ENCODE results near the gene LRIT3. TPM values are rescaled to one million over a fixed set of nuclear protein-coding genes. Genes with fewer than 3 reads are reported as not detected.

LRIT3 gene
- total RNA-seq, 1 donor from 2014 or later, result 0.07 TPM

GRCh38 chr4:109826719-109827118, 21.2 kb upstream of the LRIT3 start:
- no peak for DNase-seq (ENCODE audit: low spot score)

GRCh38 chr4:109827672-109828071, 20.2 kb upstream of the LRIT3 start, which contains the start of gene RRH:
Gene RRH (plus strand): TSS chr4:109827972. CDS start chr4:109828028, 56 bp downstream.
- Mint-ChIP-seq H3K4me1 (ENCODE audit: low read depth) (no peaks in the 10 kb centered on the region), H3K27me3 (ENCODE audit: low read depth) (no peaks in the 10 kb centered on the region), H3K27ac (ENCODE audit: unreplicated experiment) (no peak within 1 kb of the TSS), H3K9me3 (ENCODE audit: low read depth) (no peaks in the 10 kb centered on the region), H3K36me3 (ENCODE audit: low read depth) (peaks cover 5% of the 10 kb centered on the region), H3K4me3 (ENCODE audit: unreplicated experiment) (no peak within 1 kb of the TSS)
- no peak for DNase-seq (ENCODE audit: low spot score)
- no peak for TF ChIP-seq CTCF (IDR thresholded peaks at IDR 0.05)

More at GRCh38 chr4:109826719-109827118, 21.2 kb upstream of the LRIT3 start:
- Mint-ChIP-seq H3K9me3 (ENCODE audit: low read depth) (no peaks in the 10 kb centered on the region), H3K4me1 (ENCODE audit: low read depth) (no peaks in the 10 kb centered on the region), H3K4me3 (ENCODE audit: unreplicated experiment) (no peak overlapping the region), H3K36me3 (ENCODE audit: low read depth) (peaks cover 5% of the 10 kb centered on the region), H3K27me3 (ENCODE audit: low read depth) (no peaks in the 10 kb centered on the region), H3K27ac (ENCODE audit: unreplicated experiment) (no peak overlapping the region)
- TF ChIP-seq CTCF (IDR thresholded peaks at IDR 0.05), result peak; percentile 85

- TF ChIP-seq CTCF (IDR thresholded peaks at IDR 0.05), result no peak
- no peak for DNase-seq (ENCODE audit: low spot score)
- no peaks in the 10 kb centered on the region for H3K4me1 Mint-ChIP-seq (ENCODE audit: low read depth)
Measured at GRCh38 chr4:109833756-109834155, 14.2 kb upstream of the LRIT3 start.

GRCh38 chr4:109836985-109837384, 10.9 kb upstream of the LRIT3 start:
- H3K27ac Mint-ChIP-seq (ENCODE audit: unreplicated experiment), result no peak overlapping the region
- H3K4me1 Mint-ChIP-seq (ENCODE audit: low read depth), result no peaks in the 10 kb centered on the region
- TF ChIP-seq CTCF (IDR thresholded peaks at IDR 0.05), result no peak
- peaks cover 3% of the 10 kb centered on the region for H3K36me3 Mint-ChIP-seq (ENCODE audit: low read depth)
- no peak overlapping the region for H3K4me3 Mint-ChIP-seq (ENCODE audit: unreplicated experiment)
- H3K9me3 Mint-ChIP-seq (ENCODE audit: low read depth), result peaks cover 7% of the 10 kb centered on the region
- no peak for DNase-seq (ENCODE audit: low spot score)
- H3K27me3 Mint-ChIP-seq (ENCODE audit: low read depth), result no peaks in the 10 kb centered on the region

More at GRCh38 chr4:109833756-109834155, 14.2 kb upstream of the LRIT3 start:
- H3K4me3 Mint-ChIP-seq (ENCODE audit: unreplicated experiment), result no peak overlapping the region
- H3K27ac Mint-ChIP-seq (ENCODE audit: unreplicated experiment), result no peak overlapping the region
- H3K36me3 Mint-ChIP-seq (ENCODE audit: low read depth), result no peaks in the 10 kb centered on the region
- no peaks in the 10 kb centered on the region for H3K27me3 Mint-ChIP-seq (ENCODE audit: low read depth)
- H3K9me3 Mint-ChIP-seq (ENCODE audit: low read depth), result no peaks in the 10 kb centered on the region

- H3K27ac Mint-ChIP-seq (ENCODE audit: unreplicated experiment), result no peak overlapping the region
Measured at GRCh38 chr4:109846395-109847098, 1.4 kb upstream of the LRIT3 start.

More at GRCh38 chr4:109846395-109847098, 1.4 kb upstream of the LRIT3 start:
- Mint-ChIP-seq H3K4me1 (ENCODE audit: low read depth) (no peaks in the 10 kb centered on the region), H3K36me3 (ENCODE audit: low read depth) (no peaks in the 10 kb centered on the region), H3K9me3 (ENCODE audit: low read depth) (no peaks in the 10 kb centered on the region), H3K4me3 (ENCODE audit: unreplicated experiment) (no peak overlapping the region), H3K27me3 (ENCODE audit: low read depth) (peaks cover 4% of the 10 kb centered on the region)
- no peak for DNase-seq (ENCODE audit: low spot score)
- TF ChIP-seq CTCF (IDR thresholded peaks at IDR 0.05), result no peak

Data from chondrocyte (in vitro differentiated cells).